ENCODE data around the gene GAB2.

DNA sequence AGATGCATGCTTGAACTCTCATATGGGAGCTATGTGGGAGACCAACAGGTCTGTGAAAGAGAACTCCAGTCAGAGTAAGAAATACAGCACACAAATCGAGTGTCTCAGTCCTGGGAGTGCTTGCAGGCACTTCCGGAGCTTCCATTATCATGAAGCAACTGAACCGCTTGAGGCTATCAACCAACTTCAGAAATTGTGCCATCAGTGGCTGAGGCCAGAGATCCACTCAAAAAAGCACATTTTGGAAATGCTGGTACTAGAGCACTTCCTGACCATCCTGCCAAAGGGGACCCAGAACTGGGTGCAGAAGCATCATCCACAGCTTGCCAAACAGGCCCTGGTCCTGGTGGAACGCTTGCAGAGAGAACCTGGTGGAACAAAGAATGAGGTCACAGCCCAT is 33.4 kb downstream of the GAB2 start:
- TF ChIP-seq TAF1 (IDR thresholded peaks at IDR 0.05; ENCODE audit: borderline replicate concordance, insufficient read depth, low read length) (no peak), POLR2AphosphoS5 (IDR thresholded peaks at IDR 0.05; ENCODE audit: low read depth, low read length) (no peak), SIN3A (IDR thresholded peaks at IDR 0.05; ENCODE audit: borderline replicate concordance, insufficient read depth, low read length) (no peak)
